ENCODE data around the gene USP35.

DNA sequence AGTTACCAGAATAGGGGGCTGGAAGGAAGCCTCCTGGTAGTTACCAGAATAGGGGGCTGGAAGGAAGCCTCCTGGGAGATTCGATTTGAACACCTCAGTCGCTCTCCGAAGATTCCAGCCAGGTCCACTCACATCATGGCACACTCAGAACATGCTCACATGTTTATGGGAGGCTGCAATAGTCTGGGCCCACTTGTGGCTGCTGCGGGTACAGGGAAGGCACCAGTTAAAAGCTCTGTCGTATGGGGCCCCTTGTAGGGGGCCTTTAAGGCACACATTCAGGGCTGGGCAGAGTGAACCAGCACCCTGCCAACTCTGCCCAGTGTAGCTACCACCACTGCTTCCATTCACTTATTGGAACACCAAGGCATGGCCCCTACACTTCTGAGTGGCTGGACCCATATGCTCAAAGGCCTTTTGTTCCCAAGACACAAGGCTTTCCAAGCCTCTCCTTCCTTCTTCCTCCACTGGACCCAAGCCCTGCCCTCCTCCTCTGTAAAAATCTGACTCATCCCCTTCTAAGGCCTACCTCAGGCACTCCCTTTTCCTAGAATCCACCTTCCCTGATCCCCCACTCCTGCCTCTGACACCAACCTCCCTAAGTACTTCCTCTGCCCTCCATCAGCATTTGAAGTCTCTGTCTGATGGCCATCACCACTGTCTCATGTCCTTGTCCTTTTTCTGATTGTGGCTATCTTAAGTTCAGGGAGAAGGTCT lies 28.0 kb downstream of the USP35 start:
- TF ChIP-seq CHD2 (IDR thresholded peaks at IDR 0.05; ENCODE audit: low read length, partially characterized antibody): no peak
- TF ChIP-seq, protein P1, sequence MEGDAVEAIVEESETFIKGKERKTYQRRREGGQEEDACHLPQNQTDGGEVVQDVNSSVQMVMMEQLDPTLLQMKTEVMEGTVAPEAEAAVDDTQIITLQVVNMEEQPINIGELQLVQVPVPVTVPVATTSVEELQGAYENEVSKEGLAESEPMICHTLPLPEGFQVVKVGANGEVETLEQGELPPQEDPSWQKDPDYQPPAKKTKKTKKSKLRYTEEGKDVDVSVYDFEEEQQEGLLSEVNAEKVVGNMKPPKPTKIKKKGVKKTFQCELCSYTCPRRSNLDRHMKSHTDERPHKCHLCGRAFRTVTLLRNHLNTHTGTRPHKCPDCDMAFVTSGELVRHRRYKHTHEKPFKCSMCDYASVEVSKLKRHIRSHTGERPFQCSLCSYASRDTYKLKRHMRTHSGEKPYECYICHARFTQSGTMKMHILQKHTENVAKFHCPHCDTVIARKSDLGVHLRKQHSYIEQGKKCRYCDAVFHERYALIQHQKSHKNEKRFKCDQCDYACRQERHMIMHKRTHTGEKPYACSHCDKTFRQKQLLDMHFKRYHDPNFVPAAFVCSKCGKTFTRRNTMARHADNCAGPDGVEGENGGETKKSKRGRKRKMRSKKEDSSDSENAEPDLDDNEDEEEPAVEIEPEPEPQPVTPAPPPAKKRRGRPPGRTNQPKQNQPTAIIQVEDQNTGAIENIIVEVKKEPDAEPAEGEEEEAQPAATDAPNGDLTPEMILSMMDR (IDR thresholded peaks at IDR 0.05): no peak
- TF ChIP-seq RFX5 (IDR thresholded peaks at IDR 0.05; ENCODE audit: low read length): no peak

Measured in SK-N-SH (cell line).